ENCODE data around the gene ELF2. TPM values are rescaled to one million over a fixed set of nuclear protein-coding genes. Genes with fewer than 3 reads are reported as not detected.
A peak's percentile ranks its signal among the peaks of the same experiment; 100 is the strongest.

Gene ELF2
- total RNA-seq, 2 donors from 2014 or later = 80.6 to 111 TPM

GRCh38 chr4:139082750-139083606 is 94.0 kb downstream of the ELF2 start:
- peak; percentile 89 for DNase-seq (ENCODE audit: low spot score)
- Histone ChIP-seq H3K27ac (peak overlapping the region; percentile 89 to 96), H3K9me3 (no peaks in the 10 kb centered on the region), H3K36me3 (no peaks in the 10 kb centered on the region), H3K4me1 (ENCODE audit: control insufficient read depth in 1 of 2, low read depth in 2 of 2) (peaks cover 15 to 27% of the 10 kb centered on the region in 2 donors), H3K27me3 (replicated peaks; ENCODE audit: insufficient read depth) (no peaks in the 10 kb centered on the region), H3K4me3 (peak overlapping the region; percentile 83)
- TF ChIP-seq CTCF (IDR thresholded peaks at IDR 0.05) = no peak
- ATAC-seq (ENCODE audit: insufficient number of reproducible peaks, low FRiP score, low read depth) = peak; percentile 97

GRCh38 chr4:139078926-139079325 is 98.1 kb downstream of the ELF2 start:
- Histone ChIP-seq H3K27ac (peak overlapping the region in 1 of 2 donors; percentile 20), H3K27me3 (replicated peaks; ENCODE audit: insufficient read depth) (no peaks in the 10 kb centered on the region), H3K36me3 (no peaks in the 10 kb centered on the region), H3K4me3 (no peak overlapping the region), H3K9me3 (no peaks in the 10 kb centered on the region), H3K4me1 (ENCODE audit: control insufficient read depth in 1 of 2, low read depth in 2 of 2) (peaks cover 29 to 50% of the 10 kb centered on the region in 2 donors)
- DNase-seq (ENCODE audit: low spot score) (no peak), ATAC-seq (ENCODE audit: insufficient number of reproducible peaks, low FRiP score, low read depth) (no peak)
- no peak for TF ChIP-seq CTCF (IDR thresholded peaks at IDR 0.05)

- no peaks in the 10 kb centered on the region for H3K9me3 ChIP-seq
- no peaks in the 10 kb centered on the region for H3K36me3 ChIP-seq
- no peak overlapping the region for H3K4me3 ChIP-seq
- peaks cover 29 to 50% of the 10 kb centered on the region in 2 donors for H3K4me1 ChIP-seq (ENCODE audit: control insufficient read depth in 1 of 2, low read depth in 2 of 2)
- ATAC-seq (ENCODE audit: insufficient number of reproducible peaks, low FRiP score, low read depth) = no peak
- no peak for DNase-seq (ENCODE audit: low spot score)
- no peaks in the 10 kb centered on the region for H3K27me3 ChIP-seq (replicated peaks; ENCODE audit: insufficient read depth)
- H3K27ac ChIP-seq = peak overlapping the region in 1 of 2 donors; percentile 4
- no peak for TF ChIP-seq CTCF (IDR thresholded peaks at IDR 0.05)
Observed at GRCh38 chr4:139077567-139078355, 99.3 kb downstream of the ELF2 start.

GRCh38 chr4:139076016-139076744 is 100.8 kb downstream of the ELF2 start:
- no peak for ATAC-seq (ENCODE audit: insufficient number of reproducible peaks, low FRiP score, low read depth)
- peaks cover 8% of the 10 kb centered on the region for H3K36me3 ChIP-seq
- H3K4me1 ChIP-seq (ENCODE audit: control insufficient read depth in 1 of 2, low read depth in 2 of 2) = peaks cover 19 to 38% of the 10 kb centered on the region in 2 donors
- no peak for DNase-seq (ENCODE audit: low spot score)
- H3K27me3 ChIP-seq (replicated peaks; ENCODE audit: insufficient read depth) = no peaks in the 10 kb centered on the region
- H3K9me3 ChIP-seq = no peaks in the 10 kb centered on the region
- H3K27ac ChIP-seq = no peak overlapping the region
- H3K4me3 ChIP-seq = no peak overlapping the region
- no peak for TF ChIP-seq CTCF (IDR thresholded peaks at IDR 0.05)
